Uterus (tissue), 2 donors: ENCODE results near the gene SRBD1.

Experiments used
- CTCF ChIP-seq, 4 experiments: fragments of 200-600 bp in 2 of 4; fragments of 450-650 bp in 2 of 4; sonication (generic) in 2 of 4; IDR thresholded peaks; one replicate each; pipeline ENCODE4 v1.5.1; 2016 to 2019; ENCODE audit warnings: antibody characterized with exemption in 4 of 4, mild to moderate bottlenecking in 2 of 4, moderate library complexity in 1 of 4
- POLR2A ChIP-seq, 2 donors: fragments of 450-650 bp; IDR thresholded peaks; one replicate each; pipeline ENCODE4 v1.6.1; 2016; ENCODE audit warnings: antibody characterized with exemption in 2 of 2, mild to moderate bottlenecking in 1 of 2, moderate library complexity in 1 of 2

- no peak for TF ChIP-seq CTCF (IDR thresholded peaks at IDR 0.05)
- TF ChIP-seq POLR2A (IDR thresholded peaks at IDR 0.05), result no peak
Measured at GRCh38 chr2:45518546-45518945, 92.5 kb downstream of the SRBD1 start.
